HG02571 (cell line): Measurements from ENCODE around the gene OR2M5.

Experiments used
- ATAC-seq: cut with Tn5 transposase; IDR thresholded peaks from one replicate; pipeline ENCODE4 v1.9.1; 2021; ENCODE audit warnings: mild to moderate bottlenecking, moderate library complexity; ENCODE audit not compliant: unreplicated experiment

Gene OR2M5, protein sequence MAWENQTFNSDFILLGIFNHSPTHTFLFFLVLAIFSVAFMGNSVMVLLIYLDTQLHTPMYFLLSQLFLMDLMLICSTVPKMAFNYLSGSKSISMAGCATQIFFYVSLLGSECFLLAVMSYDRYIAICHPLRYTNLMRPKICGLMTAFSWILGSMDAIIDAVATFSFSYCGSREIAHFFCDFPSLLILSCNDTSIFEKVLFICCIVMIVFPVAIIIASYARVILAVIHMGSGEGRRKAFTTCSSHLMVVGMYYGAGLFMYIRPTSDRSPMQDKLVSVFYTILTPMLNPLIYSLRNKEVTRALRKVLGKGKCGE

DNA sequence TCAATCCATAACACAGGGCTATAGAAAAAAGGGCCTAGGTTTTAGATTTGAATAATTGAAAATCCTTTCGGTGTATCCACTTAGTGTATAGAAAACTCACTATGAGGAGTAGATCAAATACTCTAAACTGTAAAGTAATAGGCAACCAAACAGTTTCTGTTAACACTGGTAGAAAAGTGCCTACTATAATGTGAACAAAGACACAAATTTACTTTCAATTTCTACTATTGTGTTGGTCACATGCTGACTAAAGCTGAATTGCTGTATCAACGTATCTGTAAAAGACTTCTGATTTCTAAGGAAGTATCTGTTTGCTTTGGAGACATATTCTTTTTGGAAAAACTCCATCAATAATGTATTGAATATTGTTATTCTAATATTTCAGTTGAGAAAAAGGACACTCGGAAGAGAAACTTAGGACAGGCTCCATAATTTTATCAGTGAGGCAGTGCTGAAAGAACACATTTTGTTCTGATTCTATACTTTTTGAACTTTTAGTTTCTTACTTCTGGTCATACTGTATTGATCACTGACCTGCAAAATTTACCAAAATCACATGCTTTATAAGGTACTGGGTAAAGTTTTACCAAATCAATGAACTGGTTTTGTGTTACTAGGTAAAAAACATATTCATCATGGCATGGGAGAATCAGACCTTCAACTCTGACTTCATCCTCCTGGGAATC, at the start of gene OR2M5:
Gene OR2M5 (plus strand): TSS at position 636 of the 686 bp plus-strand sequence. CDS start 0 bp downstream, at position 636.
- ATAC-seq: no peak

DNA sequence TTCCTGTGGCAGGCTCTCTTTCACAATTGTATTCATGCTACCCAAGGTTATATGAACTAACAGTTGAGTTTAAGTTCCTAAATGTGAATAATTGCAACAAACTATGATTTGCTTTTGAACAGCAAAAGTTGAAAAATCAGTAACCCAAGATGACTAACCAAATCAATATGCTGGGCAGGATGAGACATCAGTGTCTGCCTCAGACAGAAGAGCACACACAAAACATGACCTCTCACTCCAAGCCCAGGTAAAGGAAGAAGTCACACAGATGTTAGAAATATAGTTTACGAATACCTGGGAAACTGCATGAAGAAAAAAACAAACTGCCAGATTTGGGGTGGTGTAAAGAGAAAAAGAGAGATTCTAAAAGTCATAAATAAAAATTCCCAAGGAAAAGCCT, 46.4 kb upstream of the OR2M5 start:
- ATAC-seq: no peak

DNA sequence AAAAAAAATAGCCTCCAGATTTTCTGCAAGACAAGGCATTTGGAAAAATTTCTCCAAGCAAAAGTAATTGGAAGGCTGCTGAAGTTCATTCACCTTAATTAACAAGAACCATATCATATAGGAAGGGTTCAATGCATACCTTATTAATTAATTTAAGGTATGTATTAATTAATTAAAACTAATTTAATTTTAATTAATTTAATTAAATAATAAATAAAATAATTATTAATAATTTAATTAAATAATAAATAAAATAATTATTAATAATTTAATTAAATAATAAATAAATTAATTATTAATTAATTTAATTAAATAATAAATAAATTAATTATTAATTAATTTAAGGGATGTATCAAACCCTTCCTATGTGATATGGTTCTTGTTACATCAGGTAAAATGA, 42.1 kb upstream of the OR2M5 start:
- no peak for ATAC-seq

DNA sequence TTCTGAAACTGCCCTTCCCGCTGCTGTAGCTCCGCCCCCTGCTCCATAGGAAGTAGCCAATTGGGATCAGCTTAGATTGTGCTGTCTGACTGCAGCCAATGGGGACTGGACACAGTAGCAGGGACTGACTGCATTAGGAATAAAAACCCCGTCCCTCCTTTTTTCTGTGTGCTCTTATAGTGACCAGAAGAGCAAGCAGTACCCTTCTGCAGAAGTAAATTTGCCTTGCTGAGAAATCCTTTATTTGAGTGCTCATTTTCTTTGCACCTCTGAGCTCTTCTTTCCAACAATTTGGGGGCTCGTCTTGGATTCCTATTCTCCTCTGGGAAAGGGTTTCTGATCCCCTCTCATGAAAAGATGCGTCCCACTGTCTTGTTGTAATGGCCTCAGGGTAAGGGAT, 33.8 kb upstream of the OR2M5 start:
- no peak for ATAC-seq

DNA sequence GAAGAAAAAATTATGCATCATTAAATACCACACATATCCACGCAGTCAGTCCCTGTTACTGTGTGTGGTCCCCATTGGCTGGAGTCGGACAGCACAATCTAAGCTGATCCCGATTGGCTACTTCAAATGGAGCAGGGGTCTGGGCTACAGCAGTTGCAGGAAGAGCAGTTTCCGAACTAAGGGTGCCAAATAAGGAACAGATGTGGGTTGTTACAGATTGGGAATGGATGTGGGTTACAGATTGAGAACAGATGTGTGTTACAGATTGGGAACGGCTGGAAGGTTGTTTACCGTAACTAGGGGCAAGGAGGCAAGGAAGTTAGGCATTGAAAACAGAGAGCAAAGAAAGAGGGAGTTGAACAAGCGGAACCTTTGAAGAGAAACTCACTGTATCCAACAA, 30.1 kb upstream of the OR2M5 start:
- no peak for ATAC-seq

DNA sequence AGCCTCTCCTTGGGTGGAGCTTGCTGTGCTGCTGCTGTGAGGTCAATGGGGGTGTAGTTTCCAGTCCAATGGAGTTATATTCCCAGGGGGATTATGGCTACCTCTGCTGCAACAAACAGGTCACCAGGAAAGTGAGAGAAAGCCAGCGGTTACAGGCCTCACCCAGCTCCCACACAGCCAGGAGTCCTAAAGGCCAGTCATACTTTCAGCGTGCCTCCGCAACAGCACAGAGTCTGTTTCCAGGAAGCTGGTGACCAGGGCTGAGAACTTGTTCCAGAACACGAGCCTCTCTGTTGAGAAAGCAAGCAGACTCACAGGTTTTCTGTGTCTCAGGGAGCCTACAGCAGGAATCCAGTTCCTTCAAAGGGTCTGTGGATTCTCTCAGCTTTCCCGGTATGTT, 17.3 kb upstream of the OR2M5 start:
- ATAC-seq: no peak

DNA sequence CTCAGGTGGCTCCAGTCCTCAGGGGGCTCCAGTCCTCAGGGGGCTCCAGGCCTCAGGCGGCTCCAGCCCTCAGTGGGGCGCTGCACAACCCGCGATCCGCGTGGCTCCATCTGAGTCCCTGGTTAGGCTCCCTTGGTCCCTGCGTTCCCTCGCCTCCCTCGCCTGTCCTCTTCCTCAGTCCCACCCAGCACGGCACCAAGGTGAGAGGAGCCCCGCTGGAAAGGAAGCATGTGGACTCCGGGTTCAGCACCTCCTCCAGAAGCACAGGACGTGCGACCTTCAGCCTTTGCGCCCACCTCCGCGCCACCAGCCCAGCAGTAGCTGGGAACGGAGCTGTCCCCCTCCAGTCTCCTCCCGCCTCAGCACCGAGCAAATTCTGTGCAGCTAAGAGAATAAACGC, 8.1 kb upstream of the OR2M5 start:
- no peak for ATAC-seq

DNA sequence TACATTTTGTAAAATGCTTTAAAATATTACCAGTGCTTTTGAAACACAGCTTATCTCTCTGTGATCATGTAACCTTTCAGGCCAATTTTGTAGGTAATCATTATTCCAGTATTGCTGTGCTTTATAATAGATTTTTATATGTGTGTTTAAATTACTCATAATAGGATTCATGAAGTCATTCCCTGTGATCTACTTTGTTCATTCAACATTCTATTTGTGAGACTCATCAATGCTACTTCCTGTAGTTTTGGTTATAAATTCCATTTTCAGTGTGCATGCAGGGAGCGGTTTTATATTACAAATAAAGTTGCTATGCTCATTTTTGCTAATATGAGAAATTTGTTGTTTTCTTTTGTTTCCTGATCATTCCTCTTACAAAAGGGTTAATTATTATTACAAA, 4.1 kb upstream of the OR2M5 start:
- no peak for ATAC-seq

DNA sequence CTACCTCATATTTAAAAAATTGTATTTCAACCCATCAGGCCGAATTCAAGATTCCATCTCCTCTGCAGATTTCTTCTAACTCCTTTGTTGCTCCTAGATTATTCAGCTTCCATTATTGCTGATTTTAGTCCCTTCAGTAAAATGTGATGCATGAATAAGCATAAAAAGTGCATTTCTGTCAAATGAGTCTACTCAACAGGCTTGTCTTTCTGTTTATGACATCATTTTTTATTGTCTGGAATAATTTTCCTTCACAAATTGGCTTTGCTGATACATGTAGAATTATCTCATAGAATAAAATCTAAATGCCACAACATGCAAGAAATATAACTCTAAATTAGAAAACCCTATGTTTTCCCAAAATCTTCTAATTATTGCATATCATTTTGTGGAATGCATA, 1.6 kb upstream of the OR2M5 start:
- no peak for ATAC-seq

DNA sequence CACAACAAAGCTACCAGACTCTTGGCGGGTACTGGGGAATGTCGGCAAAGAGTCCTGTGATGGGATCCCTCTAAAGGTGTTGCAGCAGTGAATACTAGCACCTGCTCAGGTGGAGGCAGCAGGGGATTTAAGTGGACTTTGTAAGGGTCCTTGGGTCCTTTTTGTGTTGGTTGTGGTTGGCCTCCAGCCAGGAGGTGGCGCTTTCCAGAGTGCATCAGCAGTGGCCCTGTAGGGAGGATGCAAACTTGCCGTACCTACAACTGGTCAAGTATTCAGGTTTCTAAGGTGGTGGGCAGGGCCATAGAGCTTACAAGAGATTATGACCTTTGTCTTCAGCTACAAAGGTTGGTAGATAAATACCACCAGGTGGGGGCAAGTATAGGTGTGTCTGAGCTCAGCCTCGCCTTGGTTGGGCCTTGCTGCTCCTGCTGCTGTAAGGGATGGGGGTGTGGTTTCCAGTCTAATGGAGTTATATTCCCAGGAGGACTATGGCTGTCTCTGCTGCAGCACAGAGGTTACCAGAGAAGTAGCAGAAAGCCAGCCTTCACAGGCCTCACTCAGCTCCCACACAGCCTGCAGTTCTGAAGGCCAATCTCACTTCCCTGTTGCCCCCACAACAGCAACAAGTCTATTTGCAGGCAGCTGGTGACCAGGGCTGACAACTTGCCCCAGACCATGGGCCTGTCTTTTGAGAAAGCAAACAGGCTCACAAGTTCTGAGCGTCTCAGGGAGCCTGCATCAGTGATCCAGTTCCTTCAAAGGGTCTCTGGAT, 7.3 kb downstream of the OR2M5 start:
- no peak for ATAC-seq

DNA sequence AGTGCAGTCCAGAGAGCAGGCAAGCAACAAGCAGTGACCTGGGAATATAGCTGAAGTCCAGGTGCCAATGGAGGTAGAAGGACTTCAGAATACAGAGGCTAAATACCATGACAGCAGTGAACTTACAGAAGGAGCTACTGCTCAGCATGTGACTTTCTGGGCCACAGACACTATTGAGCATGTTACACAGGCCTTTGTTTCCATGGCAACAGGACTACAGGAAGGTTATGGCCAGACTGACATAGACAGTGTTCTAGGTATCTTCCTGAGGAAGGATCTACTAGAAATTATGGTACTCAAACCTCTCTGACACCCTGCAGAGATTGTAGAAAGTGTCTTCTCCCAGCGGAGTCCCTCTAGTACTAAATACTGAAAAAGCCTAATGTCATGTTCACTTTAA, 11.0 kb downstream of the OR2M5 start:
- no peak for ATAC-seq

DNA sequence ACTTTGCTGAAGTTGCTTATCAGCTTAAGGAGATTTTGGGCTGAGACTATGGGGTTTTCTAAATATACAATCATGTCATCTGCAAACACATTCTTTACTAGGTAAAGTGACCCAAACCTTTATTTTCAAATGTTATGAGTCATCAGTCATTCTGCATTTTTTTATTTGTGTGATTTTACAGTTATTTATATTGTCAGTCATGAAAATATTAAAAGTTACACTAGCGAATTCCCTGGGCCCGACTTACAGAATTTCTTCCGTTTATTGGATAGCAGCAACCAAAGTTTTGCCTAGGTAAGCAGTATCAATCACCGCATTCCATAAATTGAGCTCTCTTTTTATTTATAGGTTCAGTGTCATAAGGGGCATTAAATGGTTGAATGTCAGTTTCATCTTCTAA, 13.8 kb downstream of the OR2M5 start:
- ATAC-seq: no peak

DNA sequence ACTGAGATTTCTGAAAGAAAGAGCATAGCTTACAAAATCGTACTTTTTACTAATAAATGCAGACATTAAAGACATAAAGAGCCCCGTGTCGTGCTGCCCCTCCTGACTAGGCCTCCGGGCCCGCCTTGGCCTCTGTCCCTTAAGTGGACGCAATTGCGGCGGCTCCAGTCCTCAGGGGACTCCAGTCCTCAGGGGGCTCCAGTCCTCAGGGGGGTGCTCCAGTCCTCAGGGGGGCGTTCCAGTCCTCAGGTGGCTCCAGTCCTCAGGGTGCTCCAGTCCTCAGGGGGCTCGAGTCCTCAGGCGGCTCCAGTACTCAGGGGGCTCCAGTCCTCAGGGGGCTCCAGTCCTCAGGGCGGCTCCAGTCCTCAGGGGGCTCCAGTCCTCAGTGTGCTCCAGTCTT, 19.1 kb downstream of the OR2M5 start:
- ATAC-seq: no peak

DNA sequence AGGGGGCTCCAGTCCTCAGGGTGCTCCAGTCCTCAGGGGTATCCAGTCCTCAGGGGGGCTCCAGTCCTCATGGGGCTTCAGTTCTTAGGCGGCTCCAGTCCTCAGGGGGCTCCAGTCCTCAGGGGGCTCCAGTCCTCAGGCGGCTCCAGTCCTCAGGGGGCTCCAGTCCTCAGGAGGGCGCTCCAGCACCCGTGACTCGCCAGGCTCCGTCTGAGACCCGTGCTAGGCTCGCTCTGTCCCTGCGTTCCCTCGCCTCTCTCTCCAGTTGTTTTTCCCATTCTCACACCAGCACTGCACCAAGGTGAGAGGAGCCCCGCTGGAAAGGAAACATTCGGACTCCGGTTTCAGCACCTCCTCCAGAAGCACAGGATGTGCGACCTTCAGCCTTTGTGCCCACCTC, 20.2 kb downstream of the OR2M5 start:
- no peak for ATAC-seq

DNA sequence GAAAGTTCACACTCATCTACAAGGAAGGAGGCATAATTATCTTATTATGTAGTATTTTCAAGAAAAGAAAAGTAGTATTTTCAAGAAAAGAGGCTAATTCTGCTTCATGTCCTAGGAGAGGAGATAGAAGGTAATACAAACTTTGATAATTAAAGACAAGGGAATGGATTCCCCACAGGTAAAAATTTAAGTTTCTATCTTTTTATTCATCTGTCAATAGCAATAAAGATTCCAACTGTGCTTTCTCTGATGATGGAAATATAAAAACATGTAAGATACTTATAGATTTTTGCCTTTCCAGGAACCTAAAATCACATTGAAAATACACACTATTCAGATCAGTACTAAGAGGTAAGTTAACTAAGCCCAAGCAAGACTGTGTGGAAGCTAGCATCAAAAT, 29.6 kb downstream of the OR2M5 start, which contains the start of gene OR2M2:
Gene OR2M2 (plus strand): TSS at position 301 of the 400 bp plus-strand sequence. CDS start 5,165 bp downstream, outside the sequence.
- ATAC-seq: no peak

DNA sequence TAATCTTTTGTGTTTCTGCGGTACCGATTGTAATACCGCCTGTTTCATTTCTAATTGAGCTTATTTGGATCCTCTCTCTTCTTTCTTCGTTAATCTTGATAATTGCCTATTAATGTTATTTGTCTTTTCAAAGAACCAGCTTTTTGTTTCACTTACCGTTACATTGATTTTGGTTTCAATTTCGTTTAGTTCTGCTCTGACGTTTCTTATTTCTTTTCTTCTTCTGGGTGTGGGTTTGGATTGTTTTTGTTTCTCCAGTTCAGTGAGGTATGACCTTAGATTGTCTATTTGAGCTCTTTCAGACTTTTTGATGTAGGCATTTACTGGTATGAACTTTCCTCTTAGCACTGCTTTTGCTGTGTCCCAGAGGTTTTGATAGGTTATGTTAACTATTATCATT, 39.0 kb downstream of the OR2M5 start:
- ATAC-seq: no peak

DNA sequence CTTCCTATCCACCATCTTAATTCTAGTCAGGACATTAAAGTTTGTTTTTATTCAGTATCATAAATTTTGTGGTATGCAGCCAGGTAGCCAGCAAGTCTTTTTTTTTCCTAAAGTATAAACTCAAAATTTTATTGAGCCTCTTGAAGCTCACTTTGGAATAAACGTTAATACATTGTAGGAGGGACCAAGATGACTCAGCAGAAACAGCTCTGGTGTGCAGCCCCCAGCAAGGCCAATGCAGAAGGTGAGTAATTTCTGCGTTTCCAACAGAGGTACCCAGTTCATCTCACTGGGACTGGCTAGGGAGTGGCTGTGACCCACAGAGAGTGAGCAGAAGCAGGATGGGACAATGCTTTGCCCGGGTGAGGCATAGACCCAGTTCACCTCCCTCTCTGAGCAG, 42.4 kb downstream of the OR2M5 start:
- no peak for ATAC-seq

DNA sequence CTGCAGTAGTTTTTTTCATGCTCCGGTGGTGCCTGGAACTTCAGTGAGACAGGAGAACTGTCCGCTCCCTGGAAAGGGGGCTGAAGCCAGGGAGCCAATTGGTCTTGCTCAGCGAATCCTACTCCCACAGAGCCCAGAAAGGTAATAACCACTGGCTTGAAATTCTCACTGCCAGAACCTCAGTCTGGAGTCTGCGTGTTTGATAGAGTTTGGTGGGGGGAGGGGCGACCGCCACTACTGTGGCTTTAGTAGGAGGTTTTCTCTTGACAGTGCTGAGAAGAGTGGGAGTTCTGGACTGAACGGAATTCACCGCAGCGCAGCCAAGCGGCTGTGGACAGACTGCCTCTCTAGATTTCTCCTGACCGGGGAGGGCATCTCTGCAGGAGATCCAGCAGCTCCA, 44.1 kb downstream of the OR2M5 start:
- no peak for ATAC-seq

DNA sequence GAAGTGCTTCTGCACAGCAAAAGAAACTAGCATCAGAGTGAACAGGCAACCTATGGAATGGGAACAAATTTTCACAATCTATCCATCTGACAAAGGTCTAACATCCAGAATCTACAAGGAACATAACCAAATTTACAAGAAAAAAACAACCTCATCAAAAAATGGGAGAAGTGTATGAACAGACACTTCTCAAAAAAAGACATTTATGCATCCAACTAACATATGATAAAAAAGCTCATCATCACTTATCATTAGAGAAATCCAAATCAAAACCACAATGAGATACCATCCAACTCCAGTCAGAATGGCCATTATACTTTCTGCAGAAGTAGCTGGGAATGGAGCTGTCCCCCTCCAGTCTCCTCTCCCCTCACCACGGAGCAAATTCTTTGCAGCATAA, 49.2 kb downstream of the OR2M5 start:
- ATAC-seq: no peak
